GM21360 (cell line): ENCODE measurements around the gene KIF3B.

Source experiments
- ATAC-seq: cut with Tn5 transposase; IDR thresholded peaks from one replicate; pipeline ENCODE4 v1.9.1; 2021; ENCODE audit warnings: mild to moderate bottlenecking, moderate library complexity; ENCODE audit not compliant: unreplicated experiment

Gene KIF3B

GRCh38 chr20:32277361-32278198, at the start of gene KIF3B:
KIF3B (plus strand) TSS chr20:32277651; CDS start chr20:32309778, 32,127 bp downstream.
- ATAC-seq, result peak; percentile 62

DNA sequence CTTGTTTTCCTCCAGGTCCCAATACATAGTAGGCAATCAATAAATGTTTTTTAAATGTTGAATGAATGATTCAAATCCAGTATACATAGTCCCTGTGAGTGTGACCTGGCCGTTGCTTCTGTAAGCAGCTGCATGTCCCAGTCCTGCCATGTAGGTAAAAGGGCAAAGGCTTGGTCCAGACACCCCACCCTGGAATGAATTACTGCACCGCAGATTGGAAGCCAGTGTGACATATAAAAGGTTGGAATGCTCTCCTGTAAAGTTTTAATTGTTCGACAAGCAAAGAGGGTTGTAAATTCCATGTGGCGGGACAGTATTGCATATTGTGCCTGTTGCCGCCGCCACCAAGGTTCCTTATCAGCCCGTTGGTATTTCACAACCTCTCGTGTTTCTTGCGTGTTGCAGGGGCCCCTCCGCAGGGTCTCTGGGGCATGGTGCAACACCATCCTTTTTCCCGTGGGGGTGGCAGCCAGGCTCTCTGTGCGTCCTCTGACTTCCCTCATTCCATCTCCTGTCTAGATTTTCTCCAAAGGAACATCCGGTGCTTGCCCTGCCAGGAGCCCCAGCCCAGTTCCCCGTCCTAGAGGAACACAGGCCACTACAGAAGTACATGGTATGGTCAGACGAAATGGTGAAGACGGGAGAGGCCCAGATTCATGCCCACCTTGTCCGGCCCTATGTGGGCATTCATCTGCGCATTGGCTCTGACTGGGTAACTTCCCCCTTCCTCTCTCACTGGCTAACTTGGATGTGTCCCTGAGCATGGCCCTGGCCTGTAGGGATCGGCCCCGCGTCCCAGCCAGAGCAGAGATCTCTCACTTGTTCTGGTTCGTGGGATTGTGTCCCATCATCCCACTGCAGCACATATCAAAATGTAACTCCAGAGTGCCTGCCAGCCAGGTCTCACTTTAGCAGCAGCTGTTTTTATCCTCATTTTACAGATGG, 49.4 kb upstream of the KIF3B start:
- ATAC-seq, result no peak

GRCh38 chr20:32229251-32229747, 48.2 kb upstream of the KIF3B start:
- no peak for ATAC-seq

DNA sequence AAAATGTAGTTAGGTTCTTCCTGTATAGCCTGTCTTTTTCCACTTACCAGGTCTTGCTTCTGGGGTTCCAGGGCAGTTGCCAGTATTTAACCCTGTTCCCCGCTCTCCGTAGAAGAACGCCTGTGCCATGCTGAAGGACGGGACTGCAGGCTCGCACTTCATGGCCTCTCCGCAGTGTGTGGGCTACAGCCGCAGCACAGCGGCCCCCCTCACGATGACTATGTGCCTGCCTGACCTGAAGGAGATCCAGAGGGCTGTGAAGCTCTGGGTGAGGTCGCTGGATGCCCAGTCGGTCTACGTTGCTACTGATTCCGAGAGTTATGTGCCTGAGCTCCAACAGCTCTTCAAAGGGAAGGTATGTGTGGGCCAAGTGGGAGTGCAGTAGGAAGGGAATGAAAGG, 46.7 kb upstream of the KIF3B start:
- ATAC-seq, result no peak

- no peak for ATAC-seq
Measured at GRCh38 chr20:32231245-32231644, 46.2 kb upstream of the KIF3B start.

DNA sequence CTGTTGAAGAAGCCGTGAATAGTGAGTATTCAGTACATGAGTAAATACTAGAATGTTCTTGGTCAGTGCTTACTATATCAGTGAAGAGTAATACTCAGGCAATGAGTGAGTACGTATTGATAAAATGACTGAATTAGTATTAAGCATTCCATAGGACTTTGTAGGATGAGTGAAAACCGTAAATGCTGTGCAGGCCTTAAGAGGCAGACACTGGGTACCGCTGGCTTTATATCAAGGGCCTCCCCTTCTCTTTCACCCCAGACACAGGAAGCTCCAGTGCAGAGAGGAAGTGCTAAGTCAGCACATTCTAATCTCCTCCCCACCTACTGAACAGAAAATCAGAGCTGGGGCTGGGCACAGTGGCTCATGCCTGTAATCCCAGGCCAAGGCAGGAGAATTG, 45.6 kb upstream of the KIF3B start:
- no peak for ATAC-seq

DNA sequence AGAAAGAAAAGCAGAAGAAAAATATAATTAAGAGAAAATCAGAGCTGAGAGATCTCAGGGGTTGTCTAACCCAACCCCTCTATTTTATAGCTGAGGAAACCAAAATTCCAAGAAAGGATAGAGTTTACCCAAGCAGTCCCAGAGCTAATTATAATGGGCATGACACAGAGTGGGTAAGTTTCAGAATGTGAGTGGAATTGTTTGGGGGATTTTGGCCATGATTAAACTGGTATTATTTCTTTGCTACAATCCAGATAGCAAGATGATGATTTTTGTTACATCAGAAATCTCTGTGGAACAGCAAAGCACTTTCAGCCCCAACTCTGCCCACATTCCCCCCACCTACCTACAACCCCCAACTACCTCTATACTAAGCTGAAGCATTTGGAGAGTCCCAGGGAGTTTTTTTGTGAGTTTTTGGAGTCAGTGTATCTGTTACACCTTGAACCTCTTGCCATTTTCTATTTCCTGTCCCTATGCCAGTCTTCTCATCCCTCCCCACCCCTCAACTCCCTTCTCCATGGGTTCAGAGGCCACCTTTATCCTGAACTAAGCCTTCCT, 45.0 kb upstream of the KIF3B start:
- ATAC-seq, result no peak

GRCh38 chr20:32233286-32233685, 44.2 kb upstream of the KIF3B start:
- ATAC-seq, result no peak

DNA sequence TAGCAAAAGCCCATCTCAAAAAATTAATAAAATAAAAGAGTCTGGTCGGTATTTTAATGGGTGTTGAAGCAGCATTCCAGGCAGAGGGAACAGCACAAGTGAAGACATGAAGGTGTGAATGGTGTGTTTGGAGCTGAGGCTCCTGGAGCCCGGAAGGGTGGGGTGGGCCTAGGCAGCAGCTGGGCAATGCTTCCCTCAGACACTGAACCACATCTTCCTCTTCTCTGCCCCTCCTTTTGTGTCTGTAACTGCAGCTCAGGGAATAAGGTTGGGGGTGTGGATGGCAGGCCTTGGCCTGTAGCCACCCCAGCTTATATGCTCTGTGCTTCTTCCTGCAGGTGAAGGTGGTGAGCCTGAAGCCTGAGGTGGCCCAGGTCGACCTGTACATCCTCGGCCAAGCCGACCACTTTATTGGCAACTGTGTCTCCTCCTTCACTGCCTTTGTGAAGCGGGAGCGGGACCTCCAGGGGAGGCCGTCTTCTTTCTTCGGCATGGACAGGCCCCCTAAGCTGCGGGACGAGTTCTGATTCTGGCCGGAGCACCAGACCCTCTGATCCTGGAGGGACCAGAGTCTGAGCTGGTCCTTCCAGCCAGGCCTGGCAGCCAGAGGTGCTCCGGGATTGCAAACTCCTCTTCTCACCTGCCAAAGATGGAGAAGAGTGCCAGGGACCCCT, 43.2 kb upstream of the KIF3B start:
- no peak for ATAC-seq

DNA sequence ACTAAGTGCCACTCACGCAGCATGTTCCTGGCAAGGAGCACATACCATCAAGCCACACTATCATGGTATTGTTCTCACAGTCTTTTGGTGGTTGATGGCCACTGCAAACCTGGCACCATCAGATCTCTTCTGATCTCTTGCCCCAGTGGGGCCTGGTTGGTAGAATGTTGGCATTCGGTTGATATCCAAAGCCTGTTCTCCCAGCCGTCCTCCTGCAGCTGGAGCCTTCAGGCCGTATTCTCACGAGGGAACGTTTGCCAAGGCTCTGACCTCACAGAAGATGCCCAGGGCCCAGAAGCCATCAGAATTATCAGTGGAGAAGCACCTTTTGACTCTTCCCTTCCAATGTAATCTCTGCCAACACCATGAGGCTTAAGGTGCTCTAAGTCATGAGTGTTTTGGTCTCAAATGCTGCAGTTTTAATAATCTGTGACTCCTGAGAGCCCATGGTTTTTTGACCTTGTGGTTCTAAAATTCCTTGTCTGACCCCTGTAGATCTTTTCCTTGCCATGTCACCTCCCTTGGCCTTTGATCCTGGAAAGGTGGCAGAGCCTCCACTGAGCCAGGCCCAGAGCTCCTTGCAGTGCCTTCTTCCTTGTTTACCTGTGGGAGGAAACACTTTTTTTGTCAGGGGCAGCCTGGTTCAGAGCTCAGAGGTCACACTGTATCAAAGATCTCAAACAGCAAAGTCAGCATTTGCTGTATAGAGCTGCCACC, 42.0 kb upstream of the KIF3B start:
- ATAC-seq, result no peak

GRCh38 chr20:32236048-32236533, 41.4 kb upstream of the KIF3B start:
- no peak for ATAC-seq

GRCh38 chr20:32236819-32237218, 40.6 kb upstream of the KIF3B start:
- no peak for ATAC-seq

DNA sequence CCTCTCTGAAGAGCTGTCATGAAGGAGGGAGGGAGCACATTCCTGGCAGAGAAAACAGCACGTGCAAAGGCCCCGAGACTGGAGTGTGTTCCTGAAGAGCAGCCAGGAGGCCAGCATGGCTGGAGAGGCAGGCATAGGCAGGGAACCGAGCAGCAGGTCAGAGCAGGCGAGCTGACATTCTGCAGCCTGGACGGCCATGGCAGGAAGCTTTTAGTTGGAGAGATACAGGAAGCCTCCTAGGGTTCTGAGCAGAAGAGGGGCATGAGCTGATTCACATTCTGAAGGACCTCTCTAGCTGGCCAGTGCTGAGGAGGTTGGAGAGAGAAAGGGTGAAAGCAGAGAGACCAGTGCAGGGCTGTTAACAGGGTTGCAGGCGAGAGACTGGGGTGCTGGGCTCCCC, 40.0 kb upstream of the KIF3B start:
- ATAC-seq, result no peak

DNA sequence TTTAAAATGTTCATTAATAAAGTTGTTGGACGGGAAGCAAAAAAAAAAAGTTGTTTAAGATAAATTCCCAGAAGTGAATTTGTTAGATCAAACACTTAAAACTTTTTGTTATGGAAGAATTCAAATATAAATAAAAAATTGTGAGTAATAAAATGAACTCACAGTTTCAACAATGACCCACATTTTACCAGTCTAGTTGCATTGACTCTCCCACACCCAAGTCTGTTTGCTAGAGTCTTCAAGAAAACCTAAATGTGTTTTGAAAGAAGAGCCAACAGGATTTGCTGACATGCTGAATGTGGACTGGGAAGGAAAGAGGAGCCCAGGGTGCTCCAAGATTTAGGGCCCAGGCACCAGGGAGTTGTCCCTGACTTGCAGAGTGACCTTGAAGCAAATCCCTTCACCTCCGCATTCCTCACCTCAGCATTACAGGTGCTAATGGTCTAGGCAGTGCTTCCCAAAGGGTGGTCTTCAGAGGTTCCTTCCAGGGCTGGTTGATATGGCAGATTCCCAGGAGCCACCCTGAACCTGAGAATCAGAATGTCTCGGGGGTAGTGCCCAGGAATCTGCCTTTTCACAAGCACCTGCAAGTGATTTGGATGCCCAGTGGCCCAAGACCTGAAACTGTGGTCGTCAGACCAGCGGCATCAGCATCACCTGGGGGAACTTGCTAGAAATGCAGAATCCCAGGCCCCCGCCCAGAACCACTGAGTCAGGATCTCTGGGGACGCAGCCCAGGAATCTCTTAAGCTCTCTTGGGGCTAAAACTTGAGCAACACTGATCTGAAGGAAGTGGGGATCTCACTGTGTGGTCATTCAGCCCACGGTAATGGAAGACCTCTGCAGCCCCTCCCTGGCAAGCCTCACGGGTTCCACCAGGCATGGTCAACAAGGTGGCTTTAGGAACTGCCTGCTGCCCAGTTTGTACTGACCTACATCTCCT, 38.7 kb upstream of the KIF3B start:
- no peak for ATAC-seq

- ATAC-seq, result no peak
Measured at GRCh38 chr20:32240205-32240604, 37.2 kb upstream of the KIF3B start.

GRCh38 chr20:32241807-32242206, 35.6 kb upstream of the KIF3B start:
- ATAC-seq, result no peak

GRCh38 chr20:32244150-32244823, 33.2 kb upstream of the KIF3B start:
- ATAC-seq, result no peak

- no peak for ATAC-seq
Measured at GRCh38 chr20:32244959-32245358, 32.5 kb upstream of the KIF3B start.
